ENCODE results near the gene MPEG1.
A peak's percentile ranks its signal among the peaks of the same experiment; 100 is the strongest.

MPEG1 gene

DNA sequence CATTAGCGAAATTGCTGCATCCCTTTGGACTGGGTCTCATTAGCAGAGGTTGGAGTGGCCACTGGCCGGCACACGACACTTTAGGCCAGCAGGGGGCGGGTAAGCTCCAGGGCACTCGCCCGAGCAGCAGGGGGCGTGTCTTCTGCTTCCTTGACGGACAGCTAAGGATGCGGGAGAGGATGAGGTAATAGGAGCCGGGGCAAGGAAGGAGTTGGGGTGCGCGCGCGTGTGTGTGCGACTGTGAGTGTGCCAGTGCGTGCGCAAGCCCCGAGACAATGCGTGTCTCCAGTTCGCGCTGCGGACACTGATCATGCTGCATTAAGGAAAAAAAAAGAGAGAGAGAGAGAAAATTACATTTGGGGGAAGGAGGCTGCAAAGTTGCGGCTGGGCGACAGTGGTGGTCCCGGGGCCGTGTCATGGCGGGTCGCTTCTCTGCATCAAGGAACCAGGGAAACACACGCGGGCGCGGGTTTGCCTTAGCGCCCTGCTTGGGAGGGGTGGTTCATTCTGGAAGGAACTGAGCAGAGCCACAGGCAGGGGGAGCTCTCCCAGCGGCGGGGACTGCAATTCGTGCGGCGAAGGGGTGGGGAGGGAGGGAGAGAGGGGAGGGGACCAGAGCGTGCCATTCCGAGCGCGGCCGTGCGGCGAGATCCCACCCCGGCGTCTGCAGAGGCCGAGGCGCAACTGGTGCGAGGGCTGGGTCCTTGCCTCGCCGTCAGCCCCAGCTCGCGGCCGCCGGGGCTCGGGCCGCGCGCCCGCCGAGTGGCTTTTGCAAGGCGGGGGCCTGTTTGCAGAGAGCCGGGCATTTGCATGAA, 41.0 kb downstream of the MPEG1 start, which contains the start of gene DTX4:
Gene DTX4, plus strand, starts transcription at position 625 of the 815 bp plus-strand sequence. CDS start 464 bp downstream, outside the sequence.
- TF ChIP-seq EGR1 (IDR thresholded peaks at IDR 0.05) (no peak), RAD21 (IDR thresholded peaks at IDR 0.05; ENCODE audit: low read depth) (peak; percentile 74), NFIC (IDR thresholded peaks at IDR 0.05) (no peak), YY1 (IDR thresholded peaks at IDR 0.05; ENCODE audit: low read depth) (no peak), TAF1 (IDR thresholded peaks at IDR 0.05; ENCODE audit: low read depth) (no peak), CEBPB (IDR thresholded peaks at IDR 0.05) (no peak)
- TF ChIP-seq, protein P1, sequence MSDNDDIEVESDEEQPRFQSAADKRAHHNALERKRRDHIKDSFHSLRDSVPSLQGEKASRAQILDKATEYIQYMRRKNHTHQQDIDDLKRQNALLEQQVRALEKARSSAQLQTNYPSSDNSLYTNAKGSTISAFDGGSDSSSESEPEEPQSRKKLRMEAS (IDR thresholded peaks at IDR 0.05) = peak; percentile 69; the same call in 1 of the 2 replicates

DNA sequence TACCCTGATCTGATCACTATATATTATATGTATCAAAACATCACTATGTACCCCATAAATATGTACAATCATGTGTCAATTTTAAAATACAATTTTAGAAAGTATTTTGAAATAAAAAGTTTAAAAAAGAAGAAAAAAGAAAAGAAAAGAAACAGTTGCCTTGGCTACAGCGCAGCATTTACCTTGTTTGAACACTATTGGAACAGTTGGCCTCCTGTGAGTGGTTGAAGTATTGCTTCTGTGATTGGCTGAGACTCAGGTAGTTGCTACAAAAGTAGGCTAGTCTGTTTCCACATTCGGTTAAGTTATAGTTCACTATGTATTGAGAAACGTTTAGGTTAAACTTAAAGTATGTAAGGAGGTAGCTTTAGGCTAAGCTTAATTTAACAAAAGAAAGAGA, 48.7 kb downstream of the MPEG1 start:
- TF ChIP-seq EGR1 (IDR thresholded peaks at IDR 0.05) (no peak), EP300 (IDR thresholded peaks at IDR 0.05; ENCODE audit: borderline replicate concordance) (no peak), ZBTB7A (IDR thresholded peaks at IDR 0.05; ENCODE audit: low read depth) (no peak), TCF12 (IDR thresholded peaks at IDR 0.05; ENCODE audit: low read depth) (no peak), USF1 (IDR thresholded peaks at IDR 0.05) (no peak), CEBPB (IDR thresholded peaks at IDR 0.05) (no peak), TAF1 (IDR thresholded peaks at IDR 0.05; ENCODE audit: low read depth) (no peak), YY1 (IDR thresholded peaks at IDR 0.05; ENCODE audit: low read depth) (no peak), RAD21 (IDR thresholded peaks at IDR 0.05; ENCODE audit: low read depth) (no peak), FOXM1 (IDR thresholded peaks at IDR 0.05; ENCODE audit: borderline replicate concordance, low read depth) (no peak), TEAD4 (IDR thresholded peaks at IDR 0.05) (no peak), NFIC (IDR thresholded peaks at IDR 0.05) (no peak), CREB1 (IDR thresholded peaks at IDR 0.05; ENCODE audit: low read depth) (no peak)
- TF ChIP-seq, protein P1 (IDR thresholded peaks at IDR 0.05) = no peak
- TF ChIP-seq, protein P2, sequence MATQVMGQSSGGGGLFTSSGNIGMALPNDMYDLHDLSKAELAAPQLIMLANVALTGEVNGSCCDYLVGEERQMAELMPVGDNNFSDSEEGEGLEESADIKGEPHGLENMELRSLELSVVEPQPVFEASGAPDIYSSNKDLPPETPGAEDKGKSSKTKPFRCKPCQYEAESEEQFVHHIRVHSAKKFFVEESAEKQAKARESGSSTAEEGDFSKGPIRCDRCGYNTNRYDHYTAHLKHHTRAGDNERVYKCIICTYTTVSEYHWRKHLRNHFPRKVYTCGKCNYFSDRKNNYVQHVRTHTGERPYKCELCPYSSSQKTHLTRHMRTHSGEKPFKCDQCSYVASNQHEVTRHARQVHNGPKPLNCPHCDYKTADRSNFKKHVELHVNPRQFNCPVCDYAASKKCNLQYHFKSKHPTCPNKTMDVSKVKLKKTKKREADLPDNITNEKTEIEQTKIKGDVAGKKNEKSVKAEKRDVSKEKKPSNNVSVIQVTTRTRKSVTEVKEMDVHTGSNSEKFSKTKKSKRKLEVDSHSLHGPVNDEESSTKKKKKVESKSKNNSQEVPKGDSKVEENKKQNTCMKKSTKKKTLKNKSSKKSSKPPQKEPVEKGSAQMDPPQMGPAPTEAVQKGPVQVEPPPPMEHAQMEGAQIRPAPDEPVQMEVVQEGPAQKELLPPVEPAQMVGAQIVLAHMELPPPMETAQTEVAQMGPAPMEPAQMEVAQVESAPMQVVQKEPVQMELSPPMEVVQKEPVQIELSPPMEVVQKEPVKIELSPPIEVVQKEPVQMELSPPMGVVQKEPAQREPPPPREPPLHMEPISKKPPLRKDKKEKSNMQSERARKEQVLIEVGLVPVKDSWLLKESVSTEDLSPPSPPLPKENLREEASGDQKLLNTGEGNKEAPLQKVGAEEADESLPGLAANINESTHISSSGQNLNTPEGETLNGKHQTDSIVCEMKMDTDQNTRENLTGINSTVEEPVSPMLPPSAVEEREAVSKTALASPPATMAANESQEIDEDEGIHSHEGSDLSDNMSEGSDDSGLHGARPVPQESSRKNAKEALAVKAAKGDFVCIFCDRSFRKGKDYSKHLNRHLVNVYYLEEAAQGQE (IDR thresholded peaks at IDR 0.05; ENCODE audit: low read depth) = no peak

All from Ishikawa (cell line).